GM21360 (cell line): Measurements from ENCODE around the gene SETD5.

Experiments
- ATAC-seq: cut with Tn5 transposase; IDR thresholded peaks from one replicate; pipeline ENCODE4 v1.9.1; 2021; ENCODE audit warnings: mild to moderate bottlenecking, moderate library complexity; ENCODE audit not compliant: unreplicated experiment

Gene SETD5

DNA sequence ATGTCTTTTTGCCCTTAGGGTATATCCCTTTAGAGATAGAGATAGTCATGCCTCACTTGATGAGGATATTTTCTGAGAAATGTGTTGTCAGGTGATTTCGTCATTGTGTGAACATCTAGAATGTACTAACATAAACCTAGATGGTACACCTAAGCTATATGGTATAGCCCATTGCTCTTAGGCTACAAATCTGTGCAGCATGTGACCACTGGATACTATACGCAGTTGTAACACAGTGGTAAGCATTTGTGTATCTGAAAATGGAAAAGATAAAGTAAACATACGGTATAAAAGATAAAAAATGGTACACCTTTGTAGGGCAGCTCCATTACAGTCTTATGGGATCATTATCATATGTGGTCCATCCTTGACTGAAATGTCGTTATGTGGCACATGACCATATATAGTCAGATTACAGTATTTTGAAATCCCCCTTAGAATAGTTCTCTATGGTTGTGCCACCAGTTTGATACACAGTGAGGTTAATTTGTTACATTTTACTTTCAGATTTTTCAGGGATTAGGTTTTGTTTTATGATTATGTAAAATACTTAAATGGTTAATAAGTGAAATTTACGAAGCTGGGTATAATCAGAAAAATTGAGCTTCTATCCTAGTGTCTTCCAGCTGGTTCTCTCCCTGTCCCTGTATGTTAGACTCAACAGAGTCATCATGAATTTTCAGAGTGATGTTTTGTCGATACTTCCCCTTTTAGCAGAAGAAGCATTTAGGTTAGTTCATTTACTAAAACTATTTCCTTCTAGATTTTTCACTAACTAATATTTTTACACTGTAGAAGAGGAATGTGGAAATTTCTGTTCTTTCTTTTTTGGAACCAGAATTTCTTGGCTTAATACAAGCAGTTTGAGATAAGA, 12.8 kb downstream of the SETD5 start:
- no peak for ATAC-seq

DNA sequence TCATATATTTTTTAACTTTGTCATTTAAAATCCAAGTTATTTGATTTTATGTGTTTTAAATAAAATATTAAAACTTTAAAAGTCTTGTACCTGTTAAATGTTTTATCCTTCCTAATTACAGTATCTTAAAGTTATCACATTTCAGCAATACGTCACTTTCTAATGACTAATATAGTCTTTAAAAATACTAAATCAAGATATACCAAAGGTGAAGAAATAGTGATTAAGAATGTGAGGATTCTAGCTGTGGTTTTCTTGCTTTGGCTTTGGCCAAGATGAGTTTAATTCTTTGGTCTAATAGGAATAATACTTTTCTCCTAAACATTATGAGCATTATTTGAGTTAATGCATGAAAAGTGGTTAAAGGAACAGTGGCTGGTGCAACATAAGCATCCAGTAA, 13.9 kb downstream of the SETD5 start:
- no peak for ATAC-seq

- ATAC-seq, result no peak
Observed at GRCh38 chr3:9412293-9412692, 14.9 kb downstream of the SETD5 start.

GRCh38 chr3:9414826-9415225, 17.4 kb downstream of the SETD5 start:
- no peak for ATAC-seq

DNA sequence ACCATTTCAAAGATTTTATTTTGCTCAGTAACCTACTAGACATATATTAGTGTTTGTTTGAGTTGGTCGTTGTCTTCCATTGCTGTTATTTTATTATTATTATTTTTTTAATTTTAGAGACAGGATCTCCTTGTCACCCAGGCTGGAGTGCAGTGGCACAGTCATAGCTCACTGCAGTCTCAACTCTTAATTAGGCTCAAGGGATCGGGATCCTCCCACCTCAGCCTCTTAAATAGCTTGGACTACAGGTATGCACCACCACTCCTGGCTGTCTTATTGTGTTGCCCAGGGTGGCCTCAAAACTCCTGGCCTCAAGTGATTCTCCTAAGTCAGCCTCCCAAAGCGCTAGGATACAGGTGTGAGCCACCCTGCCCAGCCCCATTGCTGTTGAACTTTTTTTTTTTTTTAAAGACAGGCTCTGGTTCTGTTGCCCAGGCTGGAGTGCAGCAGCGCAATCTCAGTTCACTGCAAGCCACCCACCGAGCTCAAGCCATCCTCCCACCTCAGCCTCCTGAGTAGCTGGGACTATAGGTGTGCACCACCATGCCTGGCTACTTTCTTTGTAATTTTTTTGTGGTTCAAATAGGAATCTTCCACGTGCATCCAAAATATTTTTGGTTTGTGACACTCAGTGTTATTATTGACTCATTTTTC, 18.2 kb downstream of the SETD5 start:
- no peak for ATAC-seq

DNA sequence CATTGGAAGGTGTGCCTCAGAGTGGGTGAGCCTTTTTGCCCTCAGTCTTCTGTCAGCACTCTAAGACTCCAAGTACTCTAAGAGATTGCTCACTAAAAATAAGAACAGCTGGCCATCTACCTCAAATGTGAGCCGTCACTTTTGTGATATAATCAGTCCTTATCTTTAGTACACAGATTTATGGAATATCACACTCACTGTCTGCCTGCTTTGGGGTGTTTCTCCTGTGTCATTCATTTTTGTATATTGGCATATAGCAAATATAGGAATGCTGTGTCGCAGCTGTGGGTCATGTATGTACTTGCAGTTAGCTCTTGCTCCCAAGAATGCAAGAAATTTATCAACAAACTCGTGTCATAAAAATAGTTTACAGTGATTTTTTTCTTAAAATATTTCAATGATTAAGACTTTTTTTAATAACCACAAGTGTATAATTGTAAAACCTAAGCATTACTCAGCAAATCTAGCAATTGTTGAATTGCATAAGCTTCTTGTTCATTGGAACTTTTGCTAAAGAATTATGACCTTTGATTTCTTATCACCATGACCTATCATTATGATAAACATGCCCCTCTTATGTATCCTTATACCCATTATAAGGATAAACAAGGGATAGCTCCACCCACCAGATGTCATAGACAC, 18.8 kb downstream of the SETD5 start:
- no peak for ATAC-seq

DNA sequence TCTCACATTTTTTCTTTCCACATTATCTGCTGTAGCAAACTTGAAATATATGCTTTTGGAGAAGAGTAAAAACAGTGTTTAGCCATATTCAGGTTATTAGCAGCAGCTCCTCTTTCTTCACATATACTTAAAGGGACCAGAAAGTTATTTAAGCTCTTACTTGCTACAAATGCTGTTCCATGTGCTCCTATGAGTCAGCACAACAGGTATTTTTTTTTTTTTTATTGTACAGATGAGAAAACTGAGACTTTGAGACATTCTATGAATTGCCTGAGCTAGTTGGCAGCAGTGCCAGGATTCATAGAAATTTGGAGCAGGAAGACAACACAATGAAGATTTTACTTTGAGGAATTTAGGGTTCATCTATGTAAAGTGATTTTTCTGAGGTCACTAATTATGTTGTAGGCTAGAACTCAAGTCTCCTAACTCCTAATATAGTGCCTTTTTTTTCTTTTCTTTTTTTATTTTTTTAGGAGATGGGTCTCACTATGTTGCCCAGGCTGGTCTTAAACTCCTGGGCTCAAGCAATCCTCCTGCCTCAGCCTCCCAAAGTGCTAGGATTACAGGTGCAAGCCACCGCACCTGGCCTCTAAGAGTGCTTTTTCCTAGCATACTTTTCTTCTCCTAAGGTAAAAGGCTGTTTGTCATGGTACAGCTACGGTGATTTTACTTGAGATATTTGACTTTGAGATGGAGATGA, 23.6 kb downstream of the SETD5 start:
- ATAC-seq, result no peak

GRCh38 chr3:9422712-9423424, 25.5 kb downstream of the SETD5 start:
- ATAC-seq, result no peak

- ATAC-seq, result no peak
Observed at GRCh38 chr3:9428411-9428810, 31.0 kb downstream of the SETD5 start.

DNA sequence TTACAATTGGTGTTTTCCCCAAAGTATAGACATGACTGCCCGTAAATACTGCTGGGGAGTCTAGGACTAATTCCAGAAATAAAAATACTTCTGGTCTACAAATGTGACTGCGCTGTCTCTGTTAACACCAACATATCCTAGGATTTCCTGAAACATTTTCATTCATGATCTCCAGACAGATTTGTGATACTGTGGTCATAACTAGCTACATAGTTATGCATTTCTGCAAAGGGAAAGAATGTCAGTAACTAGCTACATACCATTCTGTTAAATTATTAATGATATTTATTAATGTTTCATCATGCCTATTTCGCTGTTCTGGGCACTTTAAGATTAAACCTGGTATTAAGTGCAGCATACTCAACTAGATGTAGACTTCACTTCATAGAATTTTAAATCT, 33.3 kb downstream of the SETD5 start:
- no peak for ATAC-seq

GRCh38 chr3:9433627-9434521, 36.5 kb downstream of the SETD5 start:
- no peak for ATAC-seq

DNA sequence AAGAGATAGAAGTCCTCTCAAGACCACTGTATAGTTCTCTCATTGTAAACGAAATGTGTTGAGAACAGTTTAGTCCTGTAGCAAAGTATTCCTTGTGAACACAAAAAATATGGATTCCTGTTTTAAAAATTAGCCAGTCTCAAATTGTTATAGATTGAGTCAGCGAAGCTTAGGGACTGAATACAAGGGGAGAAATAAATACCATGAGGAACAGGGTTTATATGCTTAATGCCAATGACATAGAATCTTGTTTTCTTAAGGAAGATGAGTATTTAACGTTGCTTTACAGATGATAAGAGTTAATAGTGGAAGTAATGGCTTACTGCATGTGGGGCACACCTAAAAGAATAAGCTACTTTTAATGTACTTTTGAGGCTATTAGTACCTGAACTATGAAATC, 37.9 kb downstream of the SETD5 start:
- no peak for ATAC-seq

GRCh38 chr3:9439331-9439730, 41.9 kb downstream of the SETD5 start:
- no peak for ATAC-seq

- ATAC-seq, result no peak
Observed at GRCh38 chr3:9441501-9442221, 44.2 kb downstream of the SETD5 start.

- ATAC-seq, result no peak
Observed at GRCh38 chr3:9448071-9448470, 50.7 kb downstream of the SETD5 start.

DNA sequence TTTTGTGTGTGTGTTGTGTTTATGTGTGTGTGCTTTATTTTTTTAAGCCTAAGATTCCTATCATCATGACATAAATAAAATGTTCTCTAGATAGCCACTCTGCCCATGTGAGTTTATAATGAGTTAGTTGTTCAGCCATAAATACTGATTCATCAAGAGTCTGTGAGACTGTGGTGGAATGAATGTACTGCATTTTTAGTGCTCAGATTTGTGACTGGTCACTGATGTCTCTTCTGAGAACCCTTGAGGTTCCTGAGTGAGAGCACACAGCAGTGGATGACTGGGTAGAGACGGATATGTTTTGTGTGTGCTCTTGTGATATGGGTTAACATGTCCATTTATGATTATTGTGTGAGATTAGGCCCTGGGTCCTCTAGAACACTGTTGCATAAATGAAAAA, 51.2 kb downstream of the SETD5 start:
- no peak for ATAC-seq

DNA sequence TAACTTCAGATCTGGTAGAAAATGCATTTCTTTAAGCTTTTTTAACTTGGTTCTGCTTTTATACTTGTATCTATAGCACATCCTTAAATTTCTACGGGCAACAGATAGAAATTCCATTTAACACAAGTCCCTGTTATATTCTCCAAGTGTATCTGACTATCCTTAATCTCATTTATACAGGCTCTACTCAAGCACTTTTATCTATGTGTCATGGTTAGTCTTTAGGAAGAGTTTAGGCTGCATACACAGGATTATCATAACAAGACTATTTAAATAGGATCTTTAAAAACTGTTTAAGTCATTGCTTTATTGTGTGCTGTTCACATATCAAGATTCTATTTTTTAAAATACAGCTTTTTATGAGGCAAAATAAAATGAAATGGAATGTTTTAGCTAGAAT, 52.7 kb downstream of the SETD5 start:
- ATAC-seq, result no peak

DNA sequence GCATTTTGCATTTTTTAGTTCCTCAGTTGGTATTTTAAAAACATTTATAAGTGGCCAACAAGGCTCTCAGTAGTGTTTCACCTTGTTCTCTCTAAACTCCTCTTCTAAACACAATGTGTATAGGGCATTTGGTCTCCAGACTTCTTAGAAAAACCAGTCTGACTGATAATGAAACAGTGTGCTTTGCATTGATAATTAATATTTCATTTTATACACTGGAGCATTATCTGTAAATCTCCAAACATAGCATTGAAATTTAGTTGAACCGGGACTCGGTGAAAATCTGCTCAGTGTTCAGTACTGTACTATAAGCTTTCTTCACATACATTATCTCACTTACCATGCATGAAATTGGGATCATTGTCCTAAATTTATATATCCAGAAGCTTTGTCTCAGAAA, 53.6 kb downstream of the SETD5 start:
- no peak for ATAC-seq

GRCh38 chr3:9452417-9452816, 55.0 kb downstream of the SETD5 start:
- ATAC-seq, result no peak
